ENCODE data around the gene XYLT1.
"Not testable (repeated sequence)": the region's sequence is repeated elsewhere in the genome, so short reads cannot be mapped to it uniquely, and the experiment has no call there.

Gene XYLT1

GRCh38 chr16:17327664-17328335, 143.0 kb downstream of the XYLT1 start:
- DNase-seq = peak; percentile 45

DNA sequence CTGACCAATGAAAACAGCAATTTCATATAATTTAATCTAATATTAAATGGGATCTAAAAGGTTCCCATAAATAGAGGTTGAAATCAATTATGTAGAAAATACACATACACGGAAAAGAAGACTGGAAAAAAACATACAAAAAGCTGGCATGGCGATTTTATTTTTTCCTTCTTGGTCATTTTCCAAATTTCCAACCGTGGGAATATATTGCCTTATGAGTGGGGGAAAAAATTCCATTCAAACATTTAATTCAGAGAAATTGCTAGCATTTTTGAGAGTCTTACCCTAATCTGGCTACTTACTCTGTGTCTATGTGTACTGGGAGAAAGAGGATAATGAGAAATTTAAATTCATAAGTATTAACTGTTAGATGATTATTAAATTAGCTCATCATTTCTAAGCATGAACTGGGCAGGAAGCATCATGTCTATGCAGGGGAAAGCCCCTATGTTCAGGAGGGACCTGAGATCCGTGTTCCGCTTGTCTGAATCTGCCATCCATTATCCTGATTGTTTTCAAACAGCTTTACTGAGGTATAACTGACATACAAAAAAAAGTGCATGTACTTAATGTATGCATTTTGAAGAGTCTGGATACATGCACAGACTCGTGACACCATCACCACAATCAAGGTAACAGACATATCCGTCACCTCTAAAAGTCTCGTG, 145.2 kb downstream of the XYLT1 start:
- no peak for DNase-seq

DNA sequence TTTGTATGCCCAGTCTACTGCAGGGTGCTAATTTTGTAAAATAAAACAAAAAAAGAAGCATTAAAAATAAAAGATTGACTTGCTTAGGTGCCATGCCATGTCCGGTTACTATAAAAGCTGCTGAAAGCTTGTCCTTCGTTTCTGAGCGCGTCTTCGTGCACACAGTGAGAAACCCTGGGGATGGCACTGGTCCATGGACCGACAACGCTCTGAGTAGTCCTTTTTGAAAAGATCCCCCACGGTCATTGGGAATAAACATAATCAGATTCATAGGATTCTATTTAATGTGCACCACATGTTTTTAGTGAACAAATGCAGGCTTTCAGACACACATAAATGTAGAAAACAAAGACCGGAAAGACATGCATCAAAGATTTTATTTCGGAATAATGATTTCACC, 146.3 kb downstream of the XYLT1 start:
- DNase-seq = no peak

DNA sequence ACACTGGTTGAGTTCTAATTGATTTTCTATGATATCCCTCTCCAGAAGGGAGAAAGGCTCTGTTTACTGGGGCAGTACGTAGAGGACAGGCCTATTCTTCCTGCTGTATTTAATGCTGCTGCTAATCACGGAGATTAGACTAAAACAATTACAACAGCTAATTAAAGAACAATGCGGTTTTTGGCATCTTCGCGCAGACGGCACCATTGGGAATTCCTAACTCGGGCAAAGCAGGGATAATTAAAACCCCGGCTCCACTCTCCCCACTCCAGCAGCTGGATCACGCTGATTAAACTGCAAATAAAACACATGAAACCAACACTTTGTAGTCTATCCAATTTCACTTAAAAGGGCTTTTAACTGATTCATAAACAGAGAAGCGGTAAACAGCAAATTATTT, 147.6 kb downstream of the XYLT1 start:
- DNase-seq = no peak

DNA sequence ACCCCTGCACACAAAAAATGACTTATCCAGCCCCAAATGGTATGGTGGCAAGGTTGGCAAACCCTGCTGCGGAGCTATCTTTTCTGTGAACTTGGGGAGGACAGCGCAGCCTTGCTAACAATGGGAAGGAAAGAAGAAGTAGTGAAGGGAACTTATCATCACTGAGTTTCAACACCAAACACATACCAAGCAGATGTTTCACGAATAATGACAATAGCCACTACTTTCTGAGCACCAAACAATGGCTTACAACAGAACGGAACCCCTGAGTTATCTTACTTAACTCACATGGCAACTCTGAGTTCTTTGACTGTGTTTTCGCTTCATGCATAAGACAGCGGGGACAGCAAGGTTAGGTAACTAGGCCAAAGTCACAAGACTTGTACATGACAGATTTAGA, 148.9 kb downstream of the XYLT1 start:
- DNase-seq = no peak

DNA sequence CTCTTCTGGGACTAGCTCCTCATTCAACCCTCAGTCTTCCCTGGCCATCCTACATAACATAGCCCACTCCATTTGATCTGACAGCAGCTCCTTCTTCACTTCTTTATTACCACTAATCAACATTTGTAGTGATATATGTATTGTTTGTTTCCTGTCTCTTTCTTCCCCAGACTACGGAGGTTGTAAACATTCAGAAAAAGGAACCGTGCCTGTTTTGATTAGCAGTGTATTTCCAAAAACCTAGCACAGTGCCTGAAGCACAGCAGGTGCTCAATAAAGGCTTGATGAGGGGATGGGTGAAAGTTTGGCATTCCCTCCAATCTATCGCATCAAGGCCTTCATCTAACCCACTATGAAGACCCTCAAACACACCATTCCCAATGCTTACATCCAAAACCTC, 150.8 kb downstream of the XYLT1 start:
- DNase-seq = no peak

DNA sequence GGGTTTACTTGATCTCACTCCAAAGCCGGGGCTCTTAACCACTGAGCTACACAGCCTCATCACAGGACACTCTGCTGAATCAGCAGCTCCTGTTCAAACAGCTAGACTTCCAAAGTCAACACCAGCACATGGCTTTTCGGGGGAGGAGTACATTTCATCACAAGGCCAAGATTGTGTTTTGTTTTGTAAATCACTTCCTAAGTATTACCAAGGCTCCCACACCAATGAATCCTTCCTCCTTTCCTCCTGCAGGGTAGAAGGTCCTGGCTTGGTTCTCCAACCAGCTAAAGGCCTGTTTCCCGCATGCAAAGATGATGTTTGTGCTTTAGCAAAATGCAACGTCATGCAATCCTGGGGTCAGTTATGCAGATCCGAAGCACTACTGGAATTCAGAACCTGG, 152.5 kb downstream of the XYLT1 start:
- DNase-seq = no peak

- DNase-seq = no peak
These were observed 154.8 kb downstream of the XYLT1 start for GRCh38 chr16:17316005-17316404.

- DNase-seq = no peak
These were observed 156.8 kb downstream of the XYLT1 start for GRCh38 chr16:17313793-17314547.

GRCh38 chr16:17313085-17313611, 157.6 kb downstream of the XYLT1 start:
- peak; percentile 26 for DNase-seq

GRCh38 chr16:17312094-17312710, 158.6 kb downstream of the XYLT1 start:
- no peak for DNase-seq

DNA sequence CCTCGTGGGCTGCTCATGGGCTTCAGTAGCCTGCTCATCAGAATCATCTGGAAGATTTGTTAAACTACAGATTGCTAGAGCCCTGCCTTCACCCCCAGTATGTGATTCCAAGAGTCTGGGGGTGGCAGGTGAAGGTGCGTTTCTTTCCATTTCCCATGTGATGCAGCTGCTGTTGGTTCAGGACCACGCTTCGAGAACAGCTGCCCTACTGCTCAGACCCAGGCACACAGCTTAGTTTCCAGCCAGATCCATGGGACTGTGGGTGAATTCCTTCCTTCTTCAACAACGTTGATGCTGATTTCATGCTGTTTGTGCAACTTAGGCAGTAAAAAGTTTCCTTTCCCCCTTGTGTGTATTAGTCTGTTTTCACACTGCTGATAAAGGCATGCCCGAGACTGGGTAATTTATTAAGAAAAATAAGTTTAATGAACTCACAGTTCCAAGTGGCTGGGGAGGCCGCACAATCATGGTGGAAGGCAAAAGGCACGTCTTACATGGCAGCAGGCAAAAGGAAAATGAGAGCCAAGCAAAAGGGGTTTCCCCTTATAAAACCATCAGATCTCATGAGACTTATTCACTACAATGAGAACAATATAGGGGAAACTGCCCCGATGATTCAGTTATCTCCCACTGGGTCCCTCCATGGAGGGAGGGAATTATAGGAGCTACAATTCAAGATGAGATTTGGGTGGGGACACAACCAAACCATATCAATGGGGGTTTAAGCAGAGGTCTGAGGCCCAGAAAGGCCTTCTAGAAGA, 159.2 kb downstream of the XYLT1 start:
- no peak for DNase-seq

- DNase-seq = no peak
These were observed 161.2 kb downstream of the XYLT1 start for GRCh38 chr16:17309510-17309909.

- DNase-seq = no peak
These were observed 162.6 kb downstream of the XYLT1 start for GRCh38 chr16:17308186-17308585.

GRCh38 chr16:17307504-17307903, 163.3 kb downstream of the XYLT1 start:
- DNase-seq = no peak

GRCh38 chr16:17306745-17307144, 164.0 kb downstream of the XYLT1 start:
- no peak for DNase-seq

GRCh38 chr16:17306211-17306610, 164.5 kb downstream of the XYLT1 start:
- not testable (repeated sequence) for DNase-seq

GRCh38 chr16:17305694-17306093, 165.1 kb downstream of the XYLT1 start:
- DNase-seq = no peak

DNA sequence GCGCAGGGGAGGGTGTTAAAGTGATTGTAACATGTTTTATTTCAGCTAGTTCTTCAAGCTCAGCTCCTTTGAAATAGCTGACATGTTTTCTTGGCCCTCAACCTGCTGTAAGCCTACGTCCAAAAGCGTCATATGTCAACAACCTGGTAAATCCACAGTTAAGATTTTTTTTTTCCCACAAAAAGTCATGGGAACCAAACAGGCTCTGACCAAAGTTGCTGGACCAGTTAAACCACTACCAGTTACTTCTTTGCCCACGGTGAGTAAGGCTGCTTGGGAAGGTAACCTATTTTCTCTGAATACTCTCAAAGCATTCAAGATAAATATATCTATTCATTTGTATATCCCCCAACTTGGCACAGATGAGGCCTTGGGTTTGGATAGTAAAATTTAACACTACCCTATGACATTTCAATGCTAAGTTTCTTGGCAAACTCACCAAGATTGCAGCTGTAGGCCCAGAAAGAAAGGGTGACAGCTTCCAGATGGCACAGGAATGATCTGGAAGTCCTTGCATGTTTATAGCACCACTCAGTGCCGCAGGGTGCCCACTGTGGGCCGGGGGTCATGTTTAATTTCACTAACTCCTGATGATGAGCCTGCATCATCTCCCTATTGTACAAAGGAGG, 166.2 kb downstream of the XYLT1 start:
- peak; percentile 35 for DNase-seq

DNA sequence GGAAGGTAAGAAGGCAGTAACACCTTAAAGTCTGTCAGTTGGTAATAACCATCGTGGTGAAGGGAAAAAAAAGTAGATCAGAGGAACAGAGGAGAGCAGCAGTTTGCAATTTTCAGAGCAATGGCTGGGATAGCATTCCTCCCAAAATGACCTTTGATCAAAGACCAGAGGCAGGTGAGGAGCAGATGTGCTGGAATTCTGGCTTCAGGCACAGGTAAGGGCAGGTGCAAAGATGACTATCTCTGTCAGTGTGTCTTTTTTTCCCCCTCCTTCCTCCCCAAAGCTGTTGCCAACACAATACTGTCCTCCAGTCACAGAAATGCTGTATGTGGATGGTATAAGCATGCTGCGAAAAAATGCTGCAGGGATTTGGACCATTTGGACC, 166.7 kb downstream of the XYLT1 start:
- no peak for DNase-seq

GRCh38 chr16:17303101-17303500, 167.7 kb downstream of the XYLT1 start:
- DNase-seq = no peak

GRCh38 chr16:17302620-17303019, 168.1 kb downstream of the XYLT1 start:
- no peak for DNase-seq

Measured in DMS79 treated with DMSO at 0.1 percent for 48 hours (cell line).